GM21381 (cell line): ENCODE measurements around the gene ANKRD36.
A peak's percentile ranks its signal among the peaks of the same experiment; 100 is the strongest.
"Not testable (repeated sequence)": the region's sequence is repeated elsewhere in the genome, so short reads cannot be mapped to it uniquely, and the experiment has no call there.

Experiments used
- ATAC-seq: cut with Tn5 transposase; IDR thresholded peaks from one replicate; pipeline ENCODE4 v1.9.1; 2021; ENCODE audit warnings: mild to moderate bottlenecking, moderate library complexity; ENCODE audit not compliant: unreplicated experiment

Gene ANKRD36

GRCh38 chr2:97113050-97113881, at the start of gene ANKRD36:
Gene ANKRD36 (plus strand): TSS chr2:97113153. CDS start chr2:97113740, 587 bp downstream.
- ATAC-seq: peak; percentile 94

- ATAC-seq: not testable (repeated sequence)
These were observed 46.9 kb upstream of the ANKRD36 start for GRCh38 chr2:97066030-97066429.

- no peak for ATAC-seq
These were observed 45.5 kb upstream of the ANKRD36 start for GRCh38 chr2:97067279-97068004.

- no peak for ATAC-seq
These were observed 44.9 kb upstream of the ANKRD36 start for GRCh38 chr2:97068074-97068473.

GRCh38 chr2:97068722-97069121, 44.2 kb upstream of the ANKRD36 start:
- ATAC-seq: not testable (repeated sequence)

GRCh38 chr2:97070915-97071314, 42.0 kb upstream of the ANKRD36 start:
- ATAC-seq: not testable (repeated sequence)

- not testable (repeated sequence) for ATAC-seq
These were observed 35.7 kb upstream of the ANKRD36 start for GRCh38 chr2:97077213-97077612.

- not testable (repeated sequence) for ATAC-seq
These were observed 32.1 kb upstream of the ANKRD36 start for GRCh38 chr2:97080855-97081254.

GRCh38 chr2:97082206-97082605, 30.7 kb upstream of the ANKRD36 start:
- ATAC-seq: not testable (repeated sequence)

- ATAC-seq: not testable (repeated sequence)
These were observed 29.4 kb upstream of the ANKRD36 start for GRCh38 chr2:97083516-97083915.

GRCh38 chr2:97085093-97085492, 27.9 kb upstream of the ANKRD36 start:
- not testable (repeated sequence) for ATAC-seq

GRCh38 chr2:97088706-97089105, 24.2 kb upstream of the ANKRD36 start:
- ATAC-seq: not testable (repeated sequence)

GRCh38 chr2:97092946-97093345, 20.0 kb upstream of the ANKRD36 start:
- ATAC-seq: not testable (repeated sequence)

GRCh38 chr2:97093983-97094771, 18.8 kb upstream of the ANKRD36 start:
- not testable (repeated sequence) for ATAC-seq

- peak; percentile 86 for ATAC-seq
These were observed 18.0 kb upstream of the ANKRD36 start, which contains the start of gene FAHD2B for GRCh38 chr2:97094772-97095611. Gene FAHD2B (minus strand): TSS chr2:97094882. CDS start chr2:97091706, 3,176 bp downstream.

- no peak for ATAC-seq
These were observed 17.3 kb upstream of the ANKRD36 start for GRCh38 chr2:97095661-97096060.

- not testable (repeated sequence) for ATAC-seq
These were observed 14.1 kb upstream of the ANKRD36 start for GRCh38 chr2:97098786-97099372.

GRCh38 chr2:97106878-97107277, 6.1 kb upstream of the ANKRD36 start:
- ATAC-seq: not testable (repeated sequence)

- not testable (repeated sequence) for ATAC-seq
These were observed 1.7 kb upstream of the ANKRD36 start for GRCh38 chr2:97111246-97111645.
